Loucy (cell line): ENCODE results near the gene WASF3.

ENCODE experiments used
- EZH2phosphoT487 ChIP-seq: fragments of 200-600 bp; IDR thresholded peaks from 2 replicates; pipeline ENCODE4 v1.6.1; 2018; ENCODE audit warnings: antibody characterized with exemption, mild to moderate bottlenecking, moderate library complexity, borderline replicate concordance
- TF ChIP-seq, protein P1 (sequence below): fragments of 200-600 bp; sonication (generic); conservative IDR thresholded peaks from 2 replicates; pipeline ENCODE4 v1.5.1; 2014; ENCODE audit warnings: mild to moderate bottlenecking, antibody characterized with exemption, low read length

DNA sequence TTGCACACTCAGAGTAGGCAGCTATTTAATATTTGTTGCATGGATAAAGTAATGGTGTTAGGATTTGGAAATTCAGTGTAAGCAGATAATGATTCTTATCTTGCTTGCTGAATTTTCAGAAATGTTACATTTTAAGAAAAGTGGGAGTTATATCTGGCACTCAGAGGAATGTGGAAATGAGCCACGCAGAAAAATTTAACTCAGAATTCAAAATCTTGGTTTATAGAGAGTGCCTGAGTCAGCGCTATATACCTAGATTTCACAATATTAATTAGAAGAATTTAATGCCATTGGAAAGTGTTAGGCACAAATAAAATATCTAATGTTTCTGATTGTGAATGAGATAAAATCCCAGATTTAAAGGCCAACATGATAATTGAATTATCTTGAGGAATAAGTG, 106.8 kb downstream of the WASF3 start:
- TF ChIP-seq, protein P1, sequence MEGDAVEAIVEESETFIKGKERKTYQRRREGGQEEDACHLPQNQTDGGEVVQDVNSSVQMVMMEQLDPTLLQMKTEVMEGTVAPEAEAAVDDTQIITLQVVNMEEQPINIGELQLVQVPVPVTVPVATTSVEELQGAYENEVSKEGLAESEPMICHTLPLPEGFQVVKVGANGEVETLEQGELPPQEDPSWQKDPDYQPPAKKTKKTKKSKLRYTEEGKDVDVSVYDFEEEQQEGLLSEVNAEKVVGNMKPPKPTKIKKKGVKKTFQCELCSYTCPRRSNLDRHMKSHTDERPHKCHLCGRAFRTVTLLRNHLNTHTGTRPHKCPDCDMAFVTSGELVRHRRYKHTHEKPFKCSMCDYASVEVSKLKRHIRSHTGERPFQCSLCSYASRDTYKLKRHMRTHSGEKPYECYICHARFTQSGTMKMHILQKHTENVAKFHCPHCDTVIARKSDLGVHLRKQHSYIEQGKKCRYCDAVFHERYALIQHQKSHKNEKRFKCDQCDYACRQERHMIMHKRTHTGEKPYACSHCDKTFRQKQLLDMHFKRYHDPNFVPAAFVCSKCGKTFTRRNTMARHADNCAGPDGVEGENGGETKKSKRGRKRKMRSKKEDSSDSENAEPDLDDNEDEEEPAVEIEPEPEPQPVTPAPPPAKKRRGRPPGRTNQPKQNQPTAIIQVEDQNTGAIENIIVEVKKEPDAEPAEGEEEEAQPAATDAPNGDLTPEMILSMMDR: no peak
- TF ChIP-seq EZH2phosphoT487: no peak
